Stimulated activated CD8-positive, alpha-beta memory T cell treated with anti-CD3 and anti-CD28 coated beads, Interleukin-4, amount 100 ng/mL, for 24 hours (primary cell): ENCODE results near the gene GSC.
"Not testable (repeated sequence)": the region's sequence is repeated elsewhere in the genome, so short reads cannot be mapped to it uniquely, and the experiment has no call there.

Experiments used
- DNase-seq: peaks from one replicate; pipeline ENCODE4 v3.0.0-alpha.2; 2020; ENCODE audit warnings: low read depth

The GSC gene

GRCh38 chr14:94771906-94772490, 2.1 kb upstream of the GSC start:
- DNase-seq: no peak

GRCh38 chr14:94771158-94771905, 1.4 kb upstream of the GSC start:
- no peak for DNase-seq

DNA sequence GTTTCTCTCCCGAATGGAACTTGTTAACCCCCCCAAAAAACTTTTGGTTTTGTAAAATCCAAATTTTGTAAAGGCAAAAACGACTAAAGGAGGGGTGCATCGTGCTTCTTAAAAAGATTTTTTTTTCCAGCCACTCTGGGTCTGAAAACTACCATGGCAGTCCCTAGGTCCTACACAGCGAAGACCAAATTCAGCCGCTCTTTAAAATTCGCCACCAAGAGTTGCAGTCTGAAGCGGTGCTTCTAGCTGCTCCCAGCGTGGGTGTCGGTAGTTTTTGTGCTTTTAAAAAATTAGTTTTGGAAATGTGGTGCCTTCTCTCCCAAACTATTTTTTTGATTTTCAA, 873 bp upstream of the GSC start:
- no peak for DNase-seq

GRCh38 chr14:94770251-94770749, 387 bp upstream of the GSC start:
- DNase-seq: no peak

DNA sequence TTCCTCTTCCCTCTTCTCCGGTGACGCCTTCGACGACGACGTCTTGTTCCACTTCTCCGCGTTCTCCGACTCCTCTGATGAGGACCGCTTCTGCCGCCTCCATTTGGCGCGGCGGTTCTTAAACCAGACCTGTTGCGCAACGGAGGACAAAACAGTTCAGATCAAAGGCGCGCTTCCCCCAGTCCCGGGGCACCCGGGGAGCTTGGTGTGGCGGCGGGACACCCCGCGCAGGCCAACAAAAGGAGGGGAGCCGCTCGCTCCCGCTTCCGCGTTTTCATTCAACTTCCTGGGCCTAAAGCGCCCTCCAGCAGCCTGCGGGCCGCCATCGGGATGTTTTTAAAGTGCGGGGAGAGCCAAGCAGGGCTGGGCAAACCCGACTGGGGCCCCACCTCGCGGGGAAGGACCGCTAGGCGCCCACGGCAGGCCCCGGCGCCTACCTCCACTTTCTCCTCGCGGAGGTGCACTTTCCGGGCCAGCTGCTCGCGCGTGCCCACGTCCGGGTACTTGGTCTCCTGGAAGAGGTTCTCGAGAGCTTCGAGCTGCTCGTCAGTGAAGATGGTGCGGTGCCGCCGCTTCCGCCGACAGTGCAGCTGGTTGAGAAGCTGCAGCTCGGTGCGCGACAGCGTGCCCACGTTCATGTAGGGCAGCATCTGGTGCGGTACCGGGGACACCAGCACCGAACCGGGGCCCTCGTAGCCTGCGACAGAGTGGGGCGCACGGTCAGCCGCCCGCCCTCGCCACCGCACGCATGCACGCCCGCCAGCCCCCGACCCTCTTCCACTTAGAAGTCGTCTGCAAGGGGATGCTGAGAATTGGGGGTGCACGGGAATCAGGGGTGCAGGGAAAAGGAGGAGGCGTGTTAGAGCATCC, 1.2 kb downstream of the GSC start:
- no peak for DNase-seq

DNA sequence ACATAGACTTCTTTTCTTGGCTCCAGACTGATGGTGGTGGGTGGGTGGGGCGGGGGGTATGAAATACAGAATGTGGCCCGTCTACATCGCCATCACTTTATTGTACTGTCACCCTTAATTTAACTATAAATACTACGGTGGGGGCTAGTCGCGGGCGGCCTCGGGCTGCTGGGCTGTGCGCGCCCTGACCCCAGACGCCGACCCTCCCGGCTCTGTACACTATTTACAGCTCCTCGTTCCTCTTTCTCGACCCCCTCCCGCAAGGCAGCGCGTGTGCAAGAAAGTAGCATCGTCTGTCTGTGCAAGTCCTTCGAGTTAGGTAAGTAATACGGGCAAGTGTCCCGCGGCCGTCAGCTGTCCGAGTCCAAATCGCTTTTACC, 1.8 kb downstream of the GSC start:
- no peak for DNase-seq

- no peak for DNase-seq
Measured at GRCh38 chr14:94767321-94767878, 2.5 kb downstream of the GSC start.

GRCh38 chr14:94764573-94764972, 5.3 kb downstream of the GSC start:
- DNase-seq: no peak

DNA sequence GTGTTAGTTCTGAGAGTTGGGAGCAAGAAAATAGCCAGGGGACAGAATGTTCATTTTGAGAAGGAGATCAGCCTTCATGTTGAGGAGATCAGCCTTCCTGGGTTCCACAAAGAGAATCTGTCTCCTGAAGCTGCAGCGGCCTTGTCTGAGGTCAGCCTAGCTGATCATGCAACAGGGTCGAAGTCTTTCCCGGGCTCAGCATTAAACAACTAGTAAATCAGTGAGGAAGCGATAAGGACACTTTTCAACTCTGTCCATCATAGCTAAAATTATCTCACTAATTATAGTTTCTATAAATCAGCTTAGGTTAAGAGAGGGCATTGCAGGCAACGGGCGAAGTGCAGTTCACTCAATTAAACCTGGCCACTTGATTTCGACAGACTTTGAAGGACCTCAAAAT, 7.5 kb downstream of the GSC start:
- no peak for DNase-seq

DNA sequence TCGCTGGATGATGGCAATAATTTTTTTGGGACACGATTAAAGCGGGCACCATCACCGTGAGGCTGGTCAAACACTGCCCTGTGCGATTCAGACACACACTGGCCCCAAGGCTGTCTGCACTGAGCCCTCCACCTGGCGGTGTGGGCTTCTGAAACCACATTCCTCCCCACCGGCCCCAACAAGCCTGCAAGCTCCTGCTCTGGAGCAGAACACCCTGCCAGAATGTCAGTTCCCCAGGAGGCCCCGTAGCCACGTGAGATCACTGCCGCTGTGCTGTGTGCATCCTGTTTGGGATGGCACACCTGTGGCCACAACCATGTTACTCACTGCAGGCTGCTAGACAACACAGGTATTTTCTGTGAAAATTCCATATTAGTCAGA, 7.9 kb downstream of the GSC start:
- no peak for DNase-seq

GRCh38 chr14:94761348-94761996, 8.4 kb downstream of the GSC start:
- DNase-seq: no peak

DNA sequence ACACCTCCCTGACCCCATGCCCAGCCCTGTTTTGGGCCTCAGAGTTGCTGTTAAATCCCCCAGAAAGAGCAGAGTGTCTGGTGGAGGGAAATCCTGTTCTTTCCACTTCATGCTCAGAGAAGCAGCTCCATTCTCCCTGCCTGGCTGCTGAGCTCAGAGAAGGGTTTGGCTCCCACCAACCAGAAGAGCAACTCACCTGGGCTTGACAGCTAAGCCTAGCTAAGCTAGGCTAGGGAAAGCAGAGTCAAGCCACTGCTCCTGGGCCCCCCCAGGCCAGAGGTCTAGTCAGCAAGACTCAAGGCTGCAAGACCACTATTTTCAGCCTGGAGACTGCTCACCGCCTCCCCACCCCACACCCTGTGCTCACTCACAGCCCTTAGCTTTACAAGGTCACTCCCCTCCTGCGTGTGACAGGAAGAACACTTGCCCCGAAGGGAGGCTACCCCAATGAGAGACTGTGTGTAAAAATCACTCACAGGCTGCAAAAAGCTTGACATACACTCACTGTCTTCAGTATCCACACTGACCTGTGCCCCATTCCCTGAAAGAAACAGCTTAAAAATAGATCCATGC, 13.5 kb downstream of the GSC start:
- DNase-seq: no peak

GRCh38 chr14:94754391-94754942, 15.4 kb downstream of the GSC start:
- DNase-seq: no peak

GRCh38 chr14:94752591-94753436, 17.1 kb downstream of the GSC start:
- DNase-seq: no peak

GRCh38 chr14:94751956-94752355, 18.0 kb downstream of the GSC start:
- DNase-seq: no peak

- no peak for DNase-seq
Measured at GRCh38 chr14:94751321-94751720, 18.6 kb downstream of the GSC start.

GRCh38 chr14:94750371-94750770, 19.5 kb downstream of the GSC start:
- DNase-seq: no peak

GRCh38 chr14:94748667-94749347, 21.1 kb downstream of the GSC start:
- DNase-seq: no peak

DNA sequence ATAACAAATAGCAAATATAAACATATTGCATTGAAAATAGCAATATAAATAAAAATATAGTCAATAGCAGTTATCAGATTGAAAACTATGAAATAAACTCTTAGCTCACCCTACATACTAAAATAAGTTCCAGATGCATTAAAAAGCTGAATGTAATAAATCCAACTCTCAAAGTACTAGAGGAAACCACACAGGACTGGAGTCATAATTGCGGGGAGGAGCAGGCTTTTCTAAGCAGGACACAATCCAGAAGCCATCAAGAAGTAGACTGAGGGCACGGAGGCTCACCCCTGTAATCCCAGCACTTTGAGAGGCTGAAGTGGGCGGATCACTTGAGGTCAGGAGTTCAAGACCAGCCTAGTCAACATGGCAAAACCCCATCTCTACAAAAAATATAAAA, 22.2 kb downstream of the GSC start:
- no peak for DNase-seq

GRCh38 chr14:94747153-94747552, 22.8 kb downstream of the GSC start:
- DNase-seq: not testable (repeated sequence)
